GM19372 (cell line): Measurements from ENCODE around the gene KCNJ12.
"Not testable (repeated sequence)": the region's sequence is repeated elsewhere in the genome, so short reads cannot be mapped to it uniquely, and the experiment has no call there.

Experiments used
- ATAC-seq: cut with Tn5 transposase; IDR thresholded peaks from one replicate; pipeline ENCODE4 v1.9.1; 2021; ENCODE audit warnings: mild to moderate bottlenecking, low read depth, moderate library complexity; ENCODE audit not compliant: unreplicated experiment

KCNJ12 gene

DNA sequence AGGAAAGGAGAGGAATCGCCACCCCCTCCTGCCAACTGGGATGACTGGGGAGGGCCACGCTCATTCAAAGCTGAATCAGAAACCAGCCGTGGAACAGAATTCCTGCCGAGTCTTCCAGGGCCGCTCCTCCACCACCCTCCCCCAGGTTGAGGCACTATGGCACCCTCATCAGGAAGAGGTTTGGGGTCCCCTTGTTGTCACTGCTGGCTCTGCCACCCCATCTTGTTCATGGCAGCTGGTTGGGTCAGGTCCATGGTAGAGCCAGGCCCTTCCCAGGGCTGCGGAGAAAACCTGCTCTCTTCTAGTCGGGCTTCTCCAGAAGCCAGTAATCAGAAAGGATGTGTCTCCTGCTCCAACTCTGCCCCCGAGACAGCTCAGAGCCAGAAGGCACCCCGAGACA is 41.8 kb downstream of the KCNJ12 start:
- no peak for ATAC-seq

DNA sequence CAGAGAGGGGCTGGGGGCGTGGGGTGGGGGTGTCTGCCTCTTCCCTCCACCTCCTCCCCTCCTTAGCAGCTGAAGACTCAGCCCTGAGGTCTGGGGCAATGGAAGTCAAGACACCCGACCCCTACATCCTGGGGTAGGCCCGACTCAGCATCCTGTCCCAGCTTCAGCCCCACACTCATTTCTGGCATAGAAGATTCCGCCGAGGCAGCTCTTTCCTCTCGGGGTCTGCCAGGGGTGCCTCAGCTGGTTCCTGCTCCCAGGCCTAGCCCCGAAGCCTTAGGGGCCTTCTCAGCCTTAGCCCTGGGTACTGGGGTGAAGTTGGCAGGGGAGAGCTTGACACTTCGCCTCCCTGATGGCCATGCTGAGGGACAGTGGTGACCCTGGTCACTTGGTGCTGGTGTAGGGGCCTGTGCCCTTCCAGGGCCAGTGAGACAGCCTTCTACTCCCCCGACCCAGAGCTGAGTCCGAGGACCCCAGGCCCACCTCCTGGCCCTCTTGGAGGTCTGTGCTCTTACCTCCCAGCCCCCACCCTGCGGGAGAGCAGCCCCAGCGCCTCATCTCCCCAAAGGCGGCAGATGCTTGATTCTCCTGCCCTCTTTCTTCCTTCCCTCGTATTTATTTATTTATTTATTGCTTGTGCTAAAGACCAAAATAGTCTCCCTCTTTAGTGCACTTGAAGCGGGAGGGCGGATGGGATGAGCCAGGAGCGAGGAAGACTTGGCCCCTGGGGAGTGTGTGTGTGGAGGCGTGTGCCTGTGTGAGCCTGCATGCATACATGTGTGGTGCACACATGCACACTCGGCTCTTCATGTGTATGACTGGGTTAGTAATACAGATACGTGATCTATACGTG is 42.5 kb downstream of the KCNJ12 start:
- no peak for ATAC-seq

DNA sequence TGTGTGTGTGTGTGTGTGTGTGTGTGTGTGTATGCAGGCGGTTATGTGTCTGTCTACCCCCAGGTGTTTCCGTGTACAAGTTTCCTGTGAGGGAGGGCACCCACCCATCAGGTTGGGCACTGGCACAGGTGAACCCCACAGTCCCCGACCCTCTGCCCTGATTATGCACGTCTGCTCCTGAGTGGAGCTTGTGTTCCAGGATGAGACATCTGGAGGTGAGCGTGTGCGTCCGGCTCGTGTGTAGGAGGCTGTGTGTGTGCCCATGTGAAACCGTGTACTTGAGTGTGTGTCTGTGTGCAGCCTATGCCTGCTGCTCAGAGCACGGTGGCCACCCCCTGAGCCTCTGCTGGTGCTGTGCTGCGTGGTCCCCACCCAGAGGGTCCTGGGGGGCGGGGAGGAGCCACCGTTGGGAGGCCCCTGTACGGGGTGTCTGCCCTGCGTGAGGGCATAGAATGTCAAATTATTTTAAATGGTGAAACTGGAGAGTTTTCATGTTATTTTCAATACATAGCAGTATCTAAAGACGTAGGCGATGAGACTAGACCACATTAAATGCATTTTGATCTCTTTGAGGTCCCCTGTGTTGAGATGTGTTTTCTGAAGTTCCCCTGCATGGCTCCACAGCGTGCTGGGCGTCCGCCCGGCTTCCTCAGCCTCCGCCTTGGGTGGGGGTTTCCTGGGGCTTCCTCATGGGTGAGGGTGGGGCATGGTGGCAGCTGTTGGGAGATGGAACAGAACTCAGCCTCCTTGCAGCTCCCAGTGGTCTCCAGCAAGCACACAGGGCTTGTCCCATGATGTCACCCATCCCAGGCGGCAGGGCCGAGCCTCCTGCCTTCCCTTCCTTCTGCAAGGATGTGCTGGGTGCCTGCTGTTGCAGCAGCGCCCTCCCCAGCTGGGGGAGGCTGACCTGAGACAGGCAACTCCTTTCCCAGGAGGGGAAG is 43.4 kb downstream of the KCNJ12 start:
- ATAC-seq, result no peak

DNA sequence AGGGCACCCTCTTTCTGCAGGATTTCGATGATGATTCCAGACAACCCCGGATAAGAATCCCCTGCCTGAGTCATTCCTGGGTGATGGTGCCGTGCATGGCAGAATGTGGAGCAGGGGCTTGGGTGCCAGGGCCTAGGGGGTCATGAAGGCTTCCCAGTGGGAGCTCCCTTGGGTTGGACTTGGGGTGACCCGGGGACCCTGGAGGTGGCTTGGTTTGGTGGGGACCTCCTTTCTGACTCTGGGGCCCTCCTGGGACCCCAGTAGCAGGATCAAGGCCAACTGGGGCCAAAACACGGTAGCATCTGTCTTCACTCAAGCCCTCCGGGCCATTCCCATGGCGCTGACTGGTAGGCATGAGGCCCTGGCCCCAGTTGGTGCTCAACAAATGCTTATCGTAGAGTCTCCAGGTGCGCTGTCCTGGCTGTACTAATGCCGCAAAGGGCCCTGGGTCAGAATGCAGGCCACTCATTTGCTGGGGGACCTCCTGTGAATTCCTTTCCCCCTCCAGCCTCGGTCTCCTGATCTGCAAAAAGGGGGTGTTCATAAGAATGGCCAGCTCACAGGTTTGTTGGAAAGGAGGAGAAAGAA is 44.4 kb downstream of the KCNJ12 start:
- ATAC-seq, result not testable (repeated sequence)

DNA sequence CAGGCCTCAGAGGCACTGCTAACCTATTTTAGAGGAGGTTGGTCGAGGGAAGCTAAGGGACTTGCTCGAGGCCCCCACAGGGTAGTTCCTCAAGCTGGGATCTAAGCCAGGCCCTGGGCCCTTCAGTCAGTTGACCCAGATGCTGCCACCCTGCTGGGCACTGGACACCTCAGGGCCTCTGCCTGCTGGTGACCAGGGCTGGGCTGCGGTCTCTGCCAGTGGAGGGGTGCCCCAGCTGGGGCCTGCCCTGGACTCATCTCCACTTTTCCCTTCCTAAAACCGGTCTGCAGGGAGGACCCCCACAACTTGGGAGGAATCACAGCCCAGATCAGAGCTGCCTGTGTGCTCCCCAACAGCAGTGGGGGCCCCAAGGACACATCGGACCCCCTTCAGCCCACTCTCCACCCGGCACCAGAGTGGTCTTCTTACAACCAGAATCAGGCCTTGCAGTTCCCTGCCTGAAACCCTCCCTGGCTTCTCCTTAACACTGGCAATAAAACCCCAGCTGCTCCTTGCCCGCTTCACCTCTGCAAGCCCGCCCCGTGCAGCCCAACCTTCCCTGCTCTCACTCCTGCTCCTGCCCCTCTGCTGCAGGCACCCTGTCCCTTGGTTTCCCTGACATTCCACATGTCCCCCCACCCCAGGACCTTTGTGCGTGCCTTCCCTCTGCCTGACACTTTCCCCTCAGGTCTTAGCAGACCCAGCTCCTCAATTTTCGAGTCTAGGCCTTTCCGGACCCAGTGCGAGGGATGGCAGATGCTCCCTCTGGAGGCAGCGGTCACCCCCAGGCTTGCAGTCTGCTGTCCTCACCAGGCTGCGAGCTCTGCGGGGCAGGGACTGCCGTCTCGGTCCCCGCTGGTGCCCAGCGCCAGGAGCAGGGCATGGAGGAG is 45.5 kb downstream of the KCNJ12 start:
- not testable (repeated sequence) for ATAC-seq

DNA sequence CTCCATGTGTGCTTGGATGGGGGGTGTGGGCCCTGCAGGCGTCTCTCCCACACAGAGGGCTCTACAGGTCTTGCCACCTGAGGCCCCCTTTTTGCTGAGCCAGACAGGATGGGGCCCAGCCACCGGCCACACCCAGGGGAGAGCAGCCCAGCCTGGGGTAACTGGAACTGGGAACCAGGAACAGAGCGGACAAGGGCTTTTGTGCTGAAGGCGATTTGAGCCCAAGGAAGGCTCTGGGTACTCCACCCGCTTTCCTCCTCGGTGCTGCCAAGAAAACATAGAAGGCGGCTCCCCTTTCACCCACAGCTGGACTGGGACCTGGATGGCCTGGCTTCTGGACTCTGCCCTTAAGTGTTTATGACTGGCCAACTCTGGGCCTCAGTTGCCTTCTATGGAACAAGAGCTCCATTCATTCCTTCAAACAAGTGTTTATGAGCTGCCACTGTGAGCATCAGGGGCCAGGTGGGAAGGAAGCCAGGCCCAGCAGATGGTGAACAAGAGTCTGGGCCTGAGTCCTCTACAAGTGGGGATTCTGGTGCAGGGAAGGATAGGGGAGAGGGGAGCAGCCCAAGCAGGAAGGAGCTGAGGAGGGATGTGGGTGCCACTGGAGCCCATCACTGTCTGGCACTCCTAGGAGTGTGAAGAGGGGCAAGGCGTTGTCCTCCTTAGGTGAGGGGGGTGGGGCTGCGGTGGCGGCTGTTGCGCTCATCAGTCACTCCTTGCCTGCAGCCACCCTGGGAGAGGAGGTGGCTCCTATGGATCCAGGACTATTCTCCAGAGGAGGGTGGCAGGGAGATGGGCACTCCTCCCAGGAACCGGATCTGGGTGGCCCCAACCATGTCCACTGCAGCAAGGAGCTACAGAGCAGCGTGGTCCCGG is 46.4 kb downstream of the KCNJ12 start:
- not testable (repeated sequence) for ATAC-seq

DNA sequence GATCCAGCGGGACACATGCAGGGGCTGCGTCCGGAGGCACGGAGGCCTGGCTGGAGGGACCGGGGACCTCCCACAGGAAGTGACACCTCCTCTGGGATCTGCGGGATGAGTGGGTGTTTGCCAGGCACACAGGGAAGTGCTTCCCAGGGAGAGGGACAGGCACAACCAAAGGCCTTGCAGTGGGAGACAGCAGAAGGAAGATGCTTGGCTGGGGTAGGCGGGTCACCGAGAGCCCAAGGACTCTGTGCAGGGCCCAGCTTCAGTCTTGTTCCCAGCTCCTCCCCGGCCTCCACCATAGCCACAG is 47.0 kb downstream of the KCNJ12 start:
- not testable (repeated sequence) for ATAC-seq

DNA sequence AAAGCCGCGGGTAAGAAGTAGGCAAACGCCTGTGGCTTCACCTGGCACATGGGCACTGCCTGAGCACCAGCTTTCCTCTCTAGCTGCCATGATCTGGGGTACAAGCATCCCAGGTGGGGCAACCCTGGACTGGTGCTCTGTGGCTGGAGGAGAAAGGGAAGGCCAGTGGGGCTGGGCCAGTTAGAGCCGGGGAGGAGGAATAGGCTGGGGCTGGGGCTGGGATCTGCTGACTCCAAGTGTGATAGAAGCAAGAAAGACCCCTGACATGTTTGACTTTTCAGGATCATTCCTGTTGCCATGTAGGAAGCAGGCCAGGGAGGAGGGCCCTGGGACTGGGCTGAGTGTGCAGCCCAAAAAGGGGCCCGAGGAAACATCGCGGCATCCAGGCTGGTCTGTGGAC is 48.5 kb downstream of the KCNJ12 start:
- ATAC-seq, result not testable (repeated sequence)

DNA sequence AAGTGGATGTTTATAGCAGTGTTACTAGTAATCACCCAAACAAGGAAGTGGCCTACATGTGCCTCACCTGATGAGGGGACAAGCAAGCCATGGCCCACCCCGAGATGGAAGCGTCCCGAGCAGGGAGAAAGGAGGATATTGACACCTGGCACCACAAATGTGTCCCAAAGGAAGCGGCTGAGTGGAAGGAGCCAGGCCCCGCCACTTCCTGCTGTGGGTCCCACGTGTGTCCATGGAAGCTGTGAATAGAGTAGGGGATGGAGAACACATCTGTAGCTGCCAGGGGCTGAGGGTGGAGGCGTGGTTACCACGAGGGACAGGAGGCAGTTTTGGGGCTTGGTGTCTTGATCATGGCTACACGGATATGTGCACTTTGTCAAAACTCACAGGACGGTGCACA is 49.2 kb downstream of the KCNJ12 start:
- no peak for ATAC-seq

DNA sequence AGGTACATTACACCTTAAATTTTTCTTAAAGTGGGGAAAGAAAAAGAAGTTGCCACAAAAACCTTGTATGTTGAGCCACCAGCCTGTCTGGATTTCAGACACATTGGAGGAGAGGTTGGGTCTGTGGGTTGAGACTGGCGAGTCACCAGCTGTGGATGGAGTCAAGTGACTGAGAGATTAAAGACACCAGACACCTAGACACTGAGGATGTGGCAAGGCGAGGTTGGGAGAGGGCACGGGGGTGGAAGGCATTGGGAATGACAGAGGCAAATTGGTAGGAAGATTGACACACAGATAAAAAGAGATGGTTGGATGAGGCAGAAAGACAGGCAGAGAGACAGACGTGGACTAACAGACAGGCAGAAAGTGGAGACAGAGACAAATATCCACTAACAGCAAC is 49.6 kb downstream of the KCNJ12 start:
- no peak for ATAC-seq

DNA sequence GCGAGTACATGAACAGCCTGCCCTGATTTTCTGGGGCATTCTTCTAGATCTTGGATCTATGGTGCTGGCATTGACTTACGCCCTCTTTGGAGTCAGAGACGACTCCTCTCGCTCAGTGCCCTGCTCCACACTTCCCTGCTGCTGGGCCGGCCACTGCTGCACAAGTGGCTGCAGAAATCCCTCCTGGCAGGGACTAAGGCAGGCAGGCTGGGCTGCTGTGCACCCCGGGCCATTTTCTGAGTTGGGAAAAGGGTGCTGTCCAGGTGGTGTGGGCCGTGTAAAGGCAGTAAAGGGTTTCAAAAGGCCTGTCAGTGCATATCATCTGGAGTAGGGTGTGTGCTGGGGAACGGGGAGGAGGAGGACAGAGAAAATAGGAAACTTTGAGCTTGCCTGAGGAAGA is 50.1 kb downstream of the KCNJ12 start:
- not testable (repeated sequence) for ATAC-seq

DNA sequence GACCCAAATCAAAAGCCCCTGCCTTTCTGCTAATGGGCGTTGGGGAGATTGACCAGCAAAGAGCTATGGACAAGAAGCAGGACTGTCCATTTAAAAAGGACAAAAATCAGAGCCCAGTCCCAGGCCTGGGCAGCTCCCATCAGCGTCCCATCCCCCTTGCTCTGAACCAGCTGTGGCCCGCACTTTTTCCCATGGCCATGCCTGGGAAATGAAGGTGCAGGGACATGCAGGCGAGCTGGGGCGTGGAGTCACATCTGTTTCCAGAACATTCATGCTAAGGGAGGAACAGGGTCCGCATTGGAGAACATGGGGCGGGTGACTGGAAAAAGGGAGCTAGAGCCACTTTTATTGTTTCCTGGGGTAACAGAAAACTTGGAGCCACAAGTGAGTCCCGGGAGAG is 50.7 kb downstream of the KCNJ12 start:
- not testable (repeated sequence) for ATAC-seq

DNA sequence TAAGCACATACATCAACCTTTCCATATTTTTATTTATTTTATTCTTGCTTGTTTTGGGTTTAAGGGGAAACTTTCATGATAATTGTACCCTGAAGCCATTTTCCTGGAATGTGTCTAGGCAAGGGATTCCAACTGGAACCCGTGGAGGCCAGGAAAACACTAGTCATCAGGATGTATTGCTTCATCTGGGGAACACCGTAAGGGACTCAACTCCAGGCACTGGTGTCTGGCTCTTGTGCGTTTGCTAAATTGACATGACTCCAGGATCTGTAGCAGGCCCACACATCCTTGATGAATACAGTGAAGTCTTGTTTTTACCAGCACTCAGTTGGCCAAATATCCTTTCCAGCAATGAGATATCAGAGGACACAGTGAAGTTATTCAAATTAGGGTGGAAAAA is 51.6 kb downstream of the KCNJ12 start:
- ATAC-seq, result not testable (repeated sequence)

DNA sequence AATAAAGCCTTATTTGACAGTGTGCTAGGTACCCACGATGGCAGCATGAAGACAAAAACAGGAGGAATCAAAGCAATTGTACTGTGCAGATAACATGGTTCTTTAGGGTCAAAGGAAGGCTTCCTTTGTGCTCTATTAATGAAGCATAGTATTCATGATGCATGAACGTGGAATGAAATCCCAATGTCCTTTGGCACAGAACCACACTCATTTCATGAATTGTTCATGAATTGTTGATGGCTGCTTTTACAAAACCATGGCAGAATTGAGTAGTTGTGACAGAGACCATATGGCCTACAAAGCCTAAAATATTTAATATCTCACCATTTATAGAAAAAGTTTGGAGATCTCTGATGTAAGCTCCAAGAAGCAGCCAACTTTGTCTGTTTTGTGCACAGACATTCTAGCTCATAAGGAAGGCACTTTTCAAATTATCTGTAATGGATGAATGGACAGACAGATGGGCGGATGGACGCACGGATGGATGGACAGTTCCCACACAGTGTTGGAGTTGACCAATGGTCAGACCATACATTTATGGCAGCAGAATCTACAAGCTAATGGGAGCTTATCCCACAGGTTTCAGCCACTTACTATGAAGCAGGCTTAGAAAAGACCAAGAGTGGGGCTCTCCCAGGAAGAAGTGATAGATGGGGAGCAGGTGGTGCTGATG is 52.7 kb downstream of the KCNJ12 start:
- not testable (repeated sequence) for ATAC-seq

DNA sequence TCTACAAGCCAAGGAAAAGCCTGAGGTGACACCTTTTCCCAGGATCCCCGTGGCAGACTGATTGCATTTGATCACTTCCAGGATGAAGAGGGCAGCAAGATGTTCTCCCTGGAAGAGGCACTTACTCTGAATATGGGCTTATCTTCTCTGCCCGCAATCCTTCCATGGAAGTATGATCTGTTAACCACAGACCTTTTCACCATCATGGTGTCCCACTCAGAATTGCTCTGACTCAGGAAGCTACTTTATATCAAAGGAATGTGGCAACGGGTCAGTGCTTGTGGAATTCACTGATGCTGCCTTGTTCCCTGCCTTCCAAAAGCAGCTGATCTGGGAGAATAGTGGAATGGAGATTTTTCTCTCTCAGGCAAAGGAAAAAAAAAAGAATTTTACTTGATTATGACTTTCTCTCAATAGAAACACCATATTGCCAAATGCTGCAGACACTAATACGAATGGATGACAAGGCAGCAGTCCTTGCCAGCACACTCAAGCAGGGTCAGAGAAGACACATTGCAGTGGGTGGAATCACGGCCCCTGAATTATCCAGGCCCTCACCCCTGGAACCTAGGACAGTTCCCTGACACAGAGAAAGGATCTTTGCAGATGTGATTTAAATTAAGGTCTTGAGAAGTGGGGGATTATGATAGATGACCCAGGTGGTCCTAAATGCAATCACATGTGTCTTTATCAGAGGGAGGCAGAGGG is 53.9 kb downstream of the KCNJ12 start:
- ATAC-seq, result not testable (repeated sequence)

DNA sequence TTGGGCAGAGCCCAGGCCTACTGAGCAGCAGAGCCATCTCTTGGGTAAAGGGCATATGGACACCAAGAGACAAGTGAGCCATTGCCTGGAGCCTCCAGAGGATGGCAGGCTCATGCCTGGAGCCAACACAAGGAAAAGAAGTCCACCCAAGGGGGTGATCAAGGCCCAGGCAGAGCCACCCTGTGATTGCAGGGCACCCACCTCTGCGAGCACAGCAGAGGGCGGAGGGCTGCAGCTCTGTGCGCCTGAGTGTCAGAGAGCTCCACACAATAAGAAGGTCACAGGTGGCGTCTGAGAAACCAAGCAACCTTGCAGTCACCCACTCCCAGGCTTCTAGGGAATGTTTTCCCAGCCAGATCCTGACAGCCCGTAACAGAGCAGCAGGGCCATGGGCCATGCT is 57.8 kb downstream of the KCNJ12 start:
- not testable (repeated sequence) for ATAC-seq

DNA sequence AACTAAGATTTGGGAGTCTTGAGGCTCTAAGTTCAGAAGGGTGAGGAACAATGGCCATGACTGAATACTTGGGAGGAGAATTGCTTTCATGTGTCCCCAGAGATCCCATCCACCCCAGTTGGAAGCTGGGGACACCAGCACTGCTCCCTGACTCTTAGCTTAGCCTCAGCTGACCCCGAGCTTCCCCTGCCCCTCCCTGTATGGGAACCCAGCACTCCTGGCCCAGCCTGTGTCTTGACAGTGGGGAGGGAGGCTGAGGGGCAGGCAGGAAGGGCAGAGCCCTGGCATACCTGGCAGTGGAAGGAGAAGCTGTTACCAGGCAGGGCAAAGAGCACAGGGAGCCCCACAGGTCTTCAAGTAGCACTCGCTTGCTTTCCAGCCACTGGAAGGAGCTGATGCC is 58.8 kb downstream of the KCNJ12 start:
- ATAC-seq, result not testable (repeated sequence)

DNA sequence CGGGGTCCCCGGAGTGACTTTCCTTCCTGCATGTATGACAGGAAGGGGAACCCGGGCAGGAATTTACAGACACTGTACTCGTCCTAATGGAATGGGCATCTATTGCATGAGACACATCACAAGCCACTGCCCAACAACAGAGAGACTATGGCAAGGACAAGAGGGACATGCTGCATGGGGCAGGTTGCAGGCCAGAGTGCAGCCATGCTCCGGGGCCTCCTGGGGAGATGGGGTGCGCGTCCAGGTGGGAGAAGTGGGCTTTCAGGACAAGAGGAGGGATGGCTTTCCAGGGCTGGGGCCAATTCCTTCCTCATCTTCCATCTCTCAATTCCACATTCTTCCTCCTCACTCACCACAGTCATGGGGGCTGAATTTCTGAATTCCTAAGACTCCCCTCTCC is 60.3 kb downstream of the KCNJ12 start:
- ATAC-seq, result not testable (repeated sequence)
